ENCODE measurements around the gene PKD1L1.

DNA sequence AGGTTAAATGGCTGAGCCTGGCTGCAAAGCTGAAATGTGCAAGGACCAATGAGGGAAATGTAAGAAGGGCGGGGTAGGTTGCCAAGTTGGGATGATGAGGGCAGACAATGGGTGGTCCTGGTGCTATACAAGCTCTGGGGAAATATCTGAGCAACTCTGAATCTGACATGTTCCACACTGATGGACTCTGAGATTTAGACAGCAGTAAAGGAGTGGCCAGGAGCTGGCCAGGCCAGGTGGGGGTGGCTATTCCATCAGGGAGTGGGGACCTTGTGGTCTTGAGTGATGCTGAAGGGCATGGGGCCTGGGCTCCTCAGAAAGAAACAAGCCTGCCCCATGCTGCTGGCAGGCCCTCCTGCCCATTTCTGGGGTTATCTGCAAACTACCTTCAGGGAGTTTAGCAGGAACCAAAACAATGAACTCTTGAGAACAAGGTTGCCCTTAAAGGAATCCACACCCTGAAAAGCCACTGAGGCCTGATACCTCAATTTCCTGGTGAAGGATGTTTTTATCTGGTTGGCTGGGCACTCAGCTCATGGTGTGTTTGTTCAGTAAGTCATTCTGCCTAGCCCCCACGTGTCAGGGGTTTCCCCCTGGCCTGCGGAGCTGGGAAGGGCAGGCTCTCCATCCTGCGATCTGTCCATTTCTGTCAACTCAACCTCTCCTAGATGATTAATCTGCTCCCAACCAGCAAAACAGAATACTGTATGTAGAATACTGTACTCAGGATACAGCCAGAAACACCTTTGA, 223.1 kb downstream of the PKD1L1 start:
- TF ChIP-seq POLR2AphosphoS5 (IDR thresholded peaks at IDR 0.05) (no peak), EP300 (IDR thresholded peaks at IDR 0.05) (no peak), POLR2A (IDR thresholded peaks at IDR 0.05) (no peak)
- TF ChIP-seq, protein P1, sequence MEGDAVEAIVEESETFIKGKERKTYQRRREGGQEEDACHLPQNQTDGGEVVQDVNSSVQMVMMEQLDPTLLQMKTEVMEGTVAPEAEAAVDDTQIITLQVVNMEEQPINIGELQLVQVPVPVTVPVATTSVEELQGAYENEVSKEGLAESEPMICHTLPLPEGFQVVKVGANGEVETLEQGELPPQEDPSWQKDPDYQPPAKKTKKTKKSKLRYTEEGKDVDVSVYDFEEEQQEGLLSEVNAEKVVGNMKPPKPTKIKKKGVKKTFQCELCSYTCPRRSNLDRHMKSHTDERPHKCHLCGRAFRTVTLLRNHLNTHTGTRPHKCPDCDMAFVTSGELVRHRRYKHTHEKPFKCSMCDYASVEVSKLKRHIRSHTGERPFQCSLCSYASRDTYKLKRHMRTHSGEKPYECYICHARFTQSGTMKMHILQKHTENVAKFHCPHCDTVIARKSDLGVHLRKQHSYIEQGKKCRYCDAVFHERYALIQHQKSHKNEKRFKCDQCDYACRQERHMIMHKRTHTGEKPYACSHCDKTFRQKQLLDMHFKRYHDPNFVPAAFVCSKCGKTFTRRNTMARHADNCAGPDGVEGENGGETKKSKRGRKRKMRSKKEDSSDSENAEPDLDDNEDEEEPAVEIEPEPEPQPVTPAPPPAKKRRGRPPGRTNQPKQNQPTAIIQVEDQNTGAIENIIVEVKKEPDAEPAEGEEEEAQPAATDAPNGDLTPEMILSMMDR (IDR thresholded peaks at IDR 0.05) = no peak

Measured in suprapubic skin (tissue), 4 donors.